Activated naive CD8-positive, alpha-beta T cell treated with anti-CD3 and anti-CD28 coated beads, Interleukin-2, amount 50 U/mL, for 24 hours (primary cell): ENCODE data around the gene ASB14.

Experiments used
- ATAC-seq: fragments of 150-1000 bp; cut with Tn5 transposase; one replicate; pipeline ENCODE4 v1.10.0; 2021
- DNase-seq: peaks from one replicate; pipeline ENCODE4 v3.0.0; 2021
- H3K27ac Mint-ChIP-seq: one replicate; pipeline ENCODE4 v1.8.0; 2021; ENCODE audit warnings: mild to moderate bottlenecking, mixed read lengths
- H3K27me3 Mint-ChIP-seq: one replicate; pipeline ENCODE4 v1.8.0; 2021; ENCODE audit warnings: mixed read lengths
- H3K36me3 Mint-ChIP-seq: one replicate; pipeline ENCODE4 v1.8.0; 2021; ENCODE audit warnings: low read depth, mixed read lengths
- H3K4me1 Mint-ChIP-seq: one replicate; pipeline ENCODE4 v1.8.0; 2021; ENCODE audit warnings: mixed read lengths
- H3K4me3 Mint-ChIP-seq: one replicate; pipeline ENCODE4 v1.8.0; 2021; ENCODE audit warnings: mild to moderate bottlenecking, moderate library complexity, mixed read lengths
- H3K9me3 Mint-ChIP-seq: one replicate; pipeline ENCODE4 v1.8.0; 2021; ENCODE audit warnings: mixed read lengths

Gene ASB14

GRCh38 chr3:57281715-57282114 is 10.8 kb downstream of the ASB14 start:
- Mint-ChIP-seq H3K4me1 (no peaks in the 10 kb centered on the region), H3K36me3 (peaks cover 2% of the 10 kb centered on the region), H3K4me3 (no peak overlapping the region), H3K27me3 (no peaks in the 10 kb centered on the region), H3K27ac (no peak overlapping the region), H3K9me3 (peaks cover 4% of the 10 kb centered on the region)
- DNase-seq (no peak), ATAC-seq (peak; percentile 59)

GRCh38 chr3:57279685-57280084 is 12.8 kb downstream of the ASB14 start:
- H3K4me3 Mint-ChIP-seq: no peak overlapping the region
- peaks cover 4% of the 10 kb centered on the region for H3K9me3 Mint-ChIP-seq
- no peaks in the 10 kb centered on the region for H3K27me3 Mint-ChIP-seq

GRCh38 chr3:57278237-57278636 is 14.2 kb downstream of the ASB14 start:
- peaks cover 10% of the 10 kb centered on the region for H3K36me3 Mint-ChIP-seq
- H3K9me3 Mint-ChIP-seq: peaks cover 4% of the 10 kb centered on the region
- H3K4me3 Mint-ChIP-seq: no peak overlapping the region
- H3K27ac Mint-ChIP-seq: no peak overlapping the region
- H3K4me1 Mint-ChIP-seq: no peaks in the 10 kb centered on the region
- no peak for DNase-seq
- H3K27me3 Mint-ChIP-seq: no peaks in the 10 kb centered on the region
- ATAC-seq: no peak

More at GRCh38 chr3:57279685-57280084, 12.8 kb downstream of the ASB14 start:
- ATAC-seq: no peak
- DNase-seq: no peak
- Mint-ChIP-seq H3K4me1 (no peaks in the 10 kb centered on the region), H3K27ac (no peak overlapping the region), H3K36me3 (peaks cover 4% of the 10 kb centered on the region)

GRCh38 chr3:57275393-57275792 is 17.1 kb downstream of the ASB14 start:
- no peaks in the 10 kb centered on the region for H3K27me3 Mint-ChIP-seq
- ATAC-seq (no peak), DNase-seq (no peak)
- no peak overlapping the region for H3K27ac Mint-ChIP-seq
- peaks cover 2% of the 10 kb centered on the region for H3K9me3 Mint-ChIP-seq
- H3K36me3 Mint-ChIP-seq: peaks cover 10% of the 10 kb centered on the region
- no peaks in the 10 kb centered on the region for H3K4me1 Mint-ChIP-seq
- H3K4me3 Mint-ChIP-seq: no peak overlapping the region

- ATAC-seq: no peak
- Mint-ChIP-seq H3K9me3 (no peaks in the 10 kb centered on the region), H3K27ac (no peak overlapping the region), H3K4me3 (no peak overlapping the region), H3K36me3 (peaks cover 14% of the 10 kb centered on the region), H3K27me3 (no peaks in the 10 kb centered on the region), H3K4me1 (no peaks in the 10 kb centered on the region)
- no peak for DNase-seq
Observed at GRCh38 chr3:57274845-57275244, 17.6 kb downstream of the ASB14 start.

- H3K4me1 Mint-ChIP-seq: no peaks in the 10 kb centered on the region
- no peak overlapping the region for H3K27ac Mint-ChIP-seq
- no peak overlapping the region for H3K4me3 Mint-ChIP-seq
- peaks cover 14% of the 10 kb centered on the region for H3K9me3 Mint-ChIP-seq
- DNase-seq: no peak
- no peaks in the 10 kb centered on the region for H3K27me3 Mint-ChIP-seq
- peaks cover 54% of the 10 kb centered on the region for H3K36me3 Mint-ChIP-seq
- ATAC-seq: no peak
Observed at GRCh38 chr3:57268416-57268815, 24.1 kb downstream of the ASB14 start.

- Mint-ChIP-seq H3K36me3 (peaks cover 65% of the 10 kb centered on the region), H3K27ac (no peak overlapping the region), H3K4me3 (no peak overlapping the region), H3K27me3 (no peaks in the 10 kb centered on the region), H3K4me1 (no peaks in the 10 kb centered on the region), H3K9me3 (peaks cover 20% of the 10 kb centered on the region)
- DNase-seq (no peak), ATAC-seq (no peak)
Observed at GRCh38 chr3:57261929-57262328, 30.6 kb downstream of the ASB14 start.

GRCh38 chr3:57261119-57261518 is 31.4 kb downstream of the ASB14 start:
- no peaks in the 10 kb centered on the region for H3K4me1 Mint-ChIP-seq
- no peak overlapping the region for H3K4me3 Mint-ChIP-seq
- ATAC-seq (no peak), DNase-seq (no peak)
- H3K27ac Mint-ChIP-seq: no peak overlapping the region
- H3K27me3 Mint-ChIP-seq: no peaks in the 10 kb centered on the region
- peaks cover 57% of the 10 kb centered on the region for H3K36me3 Mint-ChIP-seq
- H3K9me3 Mint-ChIP-seq: peaks cover 20% of the 10 kb centered on the region

GRCh38 chr3:57257678-57258077 is 34.8 kb downstream of the ASB14 start:
- ATAC-seq: no peak
- DNase-seq: no peak
- H3K36me3 Mint-ChIP-seq: peaks cover 38% of the 10 kb centered on the region
- no peak overlapping the region for H3K4me3 Mint-ChIP-seq
- peaks cover 3% of the 10 kb centered on the region for H3K9me3 Mint-ChIP-seq
- H3K4me1 Mint-ChIP-seq: no peaks in the 10 kb centered on the region
- no peaks in the 10 kb centered on the region for H3K27me3 Mint-ChIP-seq
- H3K27ac Mint-ChIP-seq: no peak overlapping the region

- no peaks in the 10 kb centered on the region for H3K27me3 Mint-ChIP-seq
- no peak overlapping the region for H3K4me3 Mint-ChIP-seq
- ATAC-seq (no peak), DNase-seq (no peak)
- no peaks in the 10 kb centered on the region for H3K4me1 Mint-ChIP-seq
- peaks cover 35% of the 10 kb centered on the region for H3K36me3 Mint-ChIP-seq
- H3K27ac Mint-ChIP-seq: no peak overlapping the region
- no peaks in the 10 kb centered on the region for H3K9me3 Mint-ChIP-seq
Observed at GRCh38 chr3:57256844-57257243, 35.6 kb downstream of the ASB14 start.

- no peaks in the 10 kb centered on the region for H3K27me3 Mint-ChIP-seq
- no peaks in the 10 kb centered on the region for H3K9me3 Mint-ChIP-seq
- H3K27ac Mint-ChIP-seq: no peak overlapping the region
- no peak overlapping the region for H3K4me3 Mint-ChIP-seq
- DNase-seq: no peak
- H3K36me3 Mint-ChIP-seq: peaks cover 20% of the 10 kb centered on the region
- ATAC-seq: no peak
- H3K4me1 Mint-ChIP-seq: no peaks in the 10 kb centered on the region
Observed at GRCh38 chr3:57252404-57252803, 40.1 kb downstream of the ASB14 start.

- no peaks in the 10 kb centered on the region for H3K4me1 Mint-ChIP-seq
- ATAC-seq (no peak), DNase-seq (no peak)
- H3K27me3 Mint-ChIP-seq: no peaks in the 10 kb centered on the region
- no peak overlapping the region for H3K27ac Mint-ChIP-seq
- H3K9me3 Mint-ChIP-seq: no peaks in the 10 kb centered on the region
- peaks cover 22% of the 10 kb centered on the region for H3K36me3 Mint-ChIP-seq
- H3K4me3 Mint-ChIP-seq: no peak overlapping the region
Observed at GRCh38 chr3:57244946-57245345, 47.5 kb downstream of the ASB14 start.

GRCh38 chr3:57234613-57235575 is 57.6 kb downstream of the ASB14 start:
- Mint-ChIP-seq H3K27me3 (no peaks in the 10 kb centered on the region), H3K27ac (peak overlapping the region; percentile 29), H3K36me3 (peaks cover 19% of the 10 kb centered on the region), H3K9me3 (no peaks in the 10 kb centered on the region), H3K4me1 (peaks cover 28% of the 10 kb centered on the region), H3K4me3 (no peak overlapping the region)
- DNase-seq (no peak), ATAC-seq (no peak)

- Mint-ChIP-seq H3K9me3 (no peaks in the 10 kb centered on the region), H3K36me3 (peaks cover 13% of the 10 kb centered on the region), H3K27ac (no peak overlapping the region), H3K4me1 (peaks cover 38% of the 10 kb centered on the region), H3K4me3 (no peak overlapping the region), H3K27me3 (no peaks in the 10 kb centered on the region)
- ATAC-seq (no peak), DNase-seq (no peak)
Observed at GRCh38 chr3:57233799-57234198, 58.7 kb downstream of the ASB14 start.

GRCh38 chr3:57230006-57230405 is 62.5 kb downstream of the ASB14 start:
- Mint-ChIP-seq H3K4me3 (no peak overlapping the region), H3K4me1 (peaks cover 45% of the 10 kb centered on the region), H3K9me3 (no peaks in the 10 kb centered on the region), H3K27me3 (no peaks in the 10 kb centered on the region), H3K36me3 (peaks cover 3% of the 10 kb centered on the region), H3K27ac (no peak overlapping the region)
- ATAC-seq (no peak), DNase-seq (no peak)
